ENCODE data around the gene C1orf185. TPM values are rescaled to one million over a fixed set of nuclear protein-coding genes. Genes with fewer than 3 reads are reported as not detected.
"Not testable (repeated sequence)": the region's sequence is repeated elsewhere in the genome, so short reads cannot be mapped to it uniquely, and the experiment has no call there.

The C1orf185 gene
- total and polyA plus RNA-seq, 3 donors from 2014 or later = 6.6 to 32.8 (median 8.2) TPM

- intact Hi-C loops (cut with DNase I; ENCODE audit: low total_unique reads) = no loop called here
- WGBS, 2 donors = 100% methylated on average over 1 of the region's 1 CpG
- H3K9me3 ChIP-seq = no peaks in the 10 kb centered on the region
These were observed 52.7 kb downstream of the C1orf185 start for GRCh38 chr1:51154776-51155175.

GRCh38 chr1:51156752-51157151 is 54.7 kb downstream of the C1orf185 start:
- Histone ChIP-seq H3K4me3 (no peak overlapping the region), H3K27ac (no peak overlapping the region), H3K27me3 (no peaks in the 10 kb centered on the region), H3K9me3 (no peaks in the 10 kb centered on the region), H3K36me3 (ENCODE audit: low read depth, missing control alignments) (no peaks in the 10 kb centered on the region), H3K4me1 (no peaks in the 10 kb centered on the region)
- DNase-seq = no peak
- TF ChIP-seq CTCF (IDR thresholded peaks at IDR 0.05) = no peak
- no peak for TF ChIP-seq POLR2A (IDR thresholded peaks at IDR 0.05)
- WGBS, 2 donors = 80 to 84% methylated on average over 1 of the region's 1 CpG
- intact Hi-C loops (cut with DNase I; ENCODE audit: low total_unique reads) = no loop called here

More at GRCh38 chr1:51154776-51155175, 52.7 kb downstream of the C1orf185 start:
- Histone ChIP-seq H3K36me3 (ENCODE audit: low read depth, missing control alignments) (no peaks in the 10 kb centered on the region), H3K27ac (no peak overlapping the region), H3K4me1 (no peaks in the 10 kb centered on the region), H3K4me3 (no peak overlapping the region), H3K27me3 (no peaks in the 10 kb centered on the region)
- DNase-seq = no peak
- TF ChIP-seq POLR2A (IDR thresholded peaks at IDR 0.05) (no peak), CTCF (IDR thresholded peaks at IDR 0.05) (no peak)

GRCh38 chr1:51157395-51157794 is 55.4 kb downstream of the C1orf185 start:
- no peak overlapping the region for H3K27ac ChIP-seq
- H3K9me3 ChIP-seq = no peaks in the 10 kb centered on the region
- no peak overlapping the region for H3K4me3 ChIP-seq
- TF ChIP-seq CTCF (IDR thresholded peaks at IDR 0.05) (no peak), POLR2A (IDR thresholded peaks at IDR 0.05) (no peak)
- H3K36me3 ChIP-seq (ENCODE audit: low read depth, missing control alignments) = no peaks in the 10 kb centered on the region
- intact Hi-C loops (cut with DNase I; ENCODE audit: low total_unique reads) = no loop called here
- no peak for DNase-seq
- H3K27me3 ChIP-seq = no peaks in the 10 kb centered on the region
- WGBS, 2 donors = 79 to 84% methylated on average over 4 of the region's 4 CpGs
- no peaks in the 10 kb centered on the region for H3K4me1 ChIP-seq

GRCh38 chr1:51158263-51158662 is 56.2 kb downstream of the C1orf185 start:
- Histone ChIP-seq H3K4me3 (no peak overlapping the region), H3K36me3 (ENCODE audit: low read depth, missing control alignments) (no peaks in the 10 kb centered on the region), H3K9me3 (no peaks in the 10 kb centered on the region), H3K27ac (no peak overlapping the region), H3K27me3 (no peaks in the 10 kb centered on the region), H3K4me1 (no peaks in the 10 kb centered on the region)
- WGBS, 2 donors = 93 to 95% methylated on average over 4 of the region's 4 CpGs
- TF ChIP-seq POLR2A (IDR thresholded peaks at IDR 0.05) (no peak), CTCF (IDR thresholded peaks at IDR 0.05) (no peak)
- no peak for DNase-seq
- intact Hi-C loops (cut with DNase I; ENCODE audit: low total_unique reads) = no loop called here

- H3K27ac ChIP-seq; H3K4me3 ChIP-seq; H3K27me3 ChIP-seq; intact Hi-C loops (cut with DNase I; ENCODE audit: low total_unique reads); DNase-seq; H3K36me3 ChIP-seq (ENCODE audit: low read depth, missing control alignments); H3K4me1 ChIP-seq; H3K9me3 ChIP-seq: not testable (repeated sequence)
- WGBS, 2 donors = 81 to 85% methylated on average over 5 of the region's 5 CpGs
These were observed 60.5 kb downstream of the C1orf185 start for GRCh38 chr1:51162560-51162959.
